GM18873 (cell line): ENCODE measurements around the gene LPGAT1.
A peak's percentile ranks its signal among the peaks of the same experiment; 100 is the strongest.
"Not testable (repeated sequence)": the region's sequence is repeated elsewhere in the genome, so short reads cannot be mapped to it uniquely, and the experiment has no call there.

Source experiments
- ATAC-seq: cut with Tn5 transposase; IDR thresholded peaks from one replicate; pipeline ENCODE4 v1.9.1; 2021; ENCODE audit warnings: mild to moderate bottlenecking, moderate library complexity, moderate number of reproducible peaks; ENCODE audit not compliant: unreplicated experiment, low FRiP score

The LPGAT1 gene

GRCh38 chr1:211830328-211831142, at the start of gene LPGAT1:
Gene LPGAT1, minus strand, starts transcription at chr1:211830763. Its CDS starts 1,467 bp downstream, at chr1:211829296.
- ATAC-seq = peak; percentile 42

- ATAC-seq = no peak
Measured at GRCh38 chr1:211879475-211879874, 48.9 kb upstream of the LPGAT1 start.

GRCh38 chr1:211876851-211877590, 46.5 kb upstream of the LPGAT1 start:
- ATAC-seq = no peak

- no peak for ATAC-seq
Measured at GRCh38 chr1:211875541-211875940, 45.0 kb upstream of the LPGAT1 start.

- ATAC-seq = no peak
Measured at GRCh38 chr1:211874521-211875347, 44.2 kb upstream of the LPGAT1 start.

GRCh38 chr1:211873731-211874130, 43.2 kb upstream of the LPGAT1 start:
- not testable (repeated sequence) for ATAC-seq

GRCh38 chr1:211870156-211870555, 39.6 kb upstream of the LPGAT1 start:
- no peak for ATAC-seq

- ATAC-seq = no peak
Measured at GRCh38 chr1:211865180-211865579, 34.6 kb upstream of the LPGAT1 start.

GRCh38 chr1:211859405-211859804, 28.8 kb upstream of the LPGAT1 start:
- ATAC-seq = no peak

GRCh38 chr1:211851174-211851573, 20.6 kb upstream of the LPGAT1 start:
- ATAC-seq = no peak

- ATAC-seq = no peak
Measured at GRCh38 chr1:211843507-211844298, 13.1 kb upstream of the LPGAT1 start.

- ATAC-seq = no peak
Measured at GRCh38 chr1:211843018-211843417, 12.5 kb upstream of the LPGAT1 start.

- ATAC-seq = no peak
Measured at GRCh38 chr1:211842518-211842917, 12.0 kb upstream of the LPGAT1 start.

- ATAC-seq = no peak
Measured at GRCh38 chr1:211839106-211839505, 8.5 kb upstream of the LPGAT1 start.

GRCh38 chr1:211833174-211833820, 2.7 kb upstream of the LPGAT1 start:
- no peak for ATAC-seq

GRCh38 chr1:211832661-211833060, 2.1 kb upstream of the LPGAT1 start:
- ATAC-seq = no peak

- ATAC-seq = no peak
Measured at GRCh38 chr1:211831558-211832323, 1.2 kb upstream of the LPGAT1 start.

GRCh38 chr1:211830055-211830327, 572 bp downstream of the LPGAT1 start:
- no peak for ATAC-seq
